HEK293T (cell line): ENCODE data around the gene PICK1.

Source experiments
- BHLHE40 ChIP-seq: fragments of 450-650 bp; IDR thresholded peaks from 2 replicates; pipeline ENCODE4 v1.6.1; 2016; ENCODE audit warnings: mild to moderate bottlenecking, moderate library complexity, borderline replicate concordance
- CTBP1 ChIP-seq: fragments of 450-650 bp; IDR thresholded peaks from 2 replicates; pipeline ENCODE4 v1.6.1; 2016; ENCODE audit warnings: borderline replicate concordance
- FOXM1 ChIP-seq: fragments of 450-650 bp; IDR thresholded peaks from 2 replicates; pipeline ENCODE4 v1.6.1; 2017; ENCODE audit warnings: mild to moderate bottlenecking, borderline replicate concordance
- HDGF ChIP-seq: fragments of 450-650 bp; IDR thresholded peaks from 2 replicates; pipeline ENCODE4 v1.6.1; 2017; ENCODE audit warnings: antibody characterized with exemption, borderline replicate concordance

DNA sequence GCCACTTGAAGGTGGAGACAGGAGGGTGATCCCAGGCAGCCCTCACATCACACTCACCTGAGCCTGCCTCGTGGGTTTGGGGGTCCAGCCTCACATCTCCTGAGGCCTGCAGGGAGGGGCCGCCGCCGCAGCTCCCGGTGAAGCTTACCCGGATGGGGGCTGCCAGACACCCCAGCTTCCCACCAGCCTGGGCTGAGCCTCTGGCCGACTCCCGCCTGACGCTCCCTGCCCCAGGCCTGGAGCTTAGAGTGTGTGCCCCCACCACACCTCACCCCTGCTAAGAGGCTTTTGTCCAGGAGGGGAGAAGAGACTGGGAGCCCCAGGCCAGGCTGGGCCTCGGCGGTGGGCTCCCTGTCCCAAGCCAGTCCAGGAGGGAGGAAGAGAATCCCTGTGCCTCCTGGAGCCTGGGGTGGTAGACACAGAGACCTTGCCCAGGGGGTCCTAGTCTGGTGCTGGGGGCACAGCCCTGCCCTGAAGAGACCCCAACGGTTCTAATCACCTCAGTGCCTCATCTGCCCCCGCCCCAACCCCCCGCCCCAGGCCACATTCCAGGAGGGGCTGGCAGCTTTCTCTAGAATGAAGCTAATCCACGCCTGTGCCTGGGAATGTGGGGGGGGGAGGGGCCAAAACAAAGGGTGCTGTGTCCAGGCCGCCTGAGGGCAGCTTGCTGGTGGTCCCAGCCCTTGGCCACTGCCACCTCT lies 26.9 kb downstream of the PICK1 start, which contains the start of gene SLC16A8:
- no peak for TF ChIP-seq HDGF
- TF ChIP-seq CTBP1: no peak
- TF ChIP-seq FOXM1: no peak
- no peak for TF ChIP-seq BHLHE40
